Measurements from ENCODE around the gene ELP1.

DNA sequence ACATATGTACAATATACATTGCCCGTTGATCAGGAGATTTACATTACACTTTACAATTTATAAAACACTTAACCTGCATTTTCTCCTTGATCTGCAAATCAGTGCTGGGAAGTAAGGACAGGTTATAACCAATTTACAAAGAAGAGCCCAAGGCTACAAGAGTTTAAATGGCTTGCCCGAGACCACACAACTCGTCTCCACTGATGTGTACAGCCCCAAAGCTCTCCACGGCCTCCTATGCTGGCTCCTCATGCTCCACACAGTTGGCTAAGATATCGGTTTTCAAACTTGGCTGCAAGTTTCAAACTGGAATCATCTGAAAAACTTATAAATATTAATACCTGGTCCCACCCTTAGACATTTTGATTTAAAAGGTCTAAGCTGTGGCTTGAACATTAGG, 88.4 kb downstream of the ELP1 start:
- TF ChIP-seq, protein P1, sequence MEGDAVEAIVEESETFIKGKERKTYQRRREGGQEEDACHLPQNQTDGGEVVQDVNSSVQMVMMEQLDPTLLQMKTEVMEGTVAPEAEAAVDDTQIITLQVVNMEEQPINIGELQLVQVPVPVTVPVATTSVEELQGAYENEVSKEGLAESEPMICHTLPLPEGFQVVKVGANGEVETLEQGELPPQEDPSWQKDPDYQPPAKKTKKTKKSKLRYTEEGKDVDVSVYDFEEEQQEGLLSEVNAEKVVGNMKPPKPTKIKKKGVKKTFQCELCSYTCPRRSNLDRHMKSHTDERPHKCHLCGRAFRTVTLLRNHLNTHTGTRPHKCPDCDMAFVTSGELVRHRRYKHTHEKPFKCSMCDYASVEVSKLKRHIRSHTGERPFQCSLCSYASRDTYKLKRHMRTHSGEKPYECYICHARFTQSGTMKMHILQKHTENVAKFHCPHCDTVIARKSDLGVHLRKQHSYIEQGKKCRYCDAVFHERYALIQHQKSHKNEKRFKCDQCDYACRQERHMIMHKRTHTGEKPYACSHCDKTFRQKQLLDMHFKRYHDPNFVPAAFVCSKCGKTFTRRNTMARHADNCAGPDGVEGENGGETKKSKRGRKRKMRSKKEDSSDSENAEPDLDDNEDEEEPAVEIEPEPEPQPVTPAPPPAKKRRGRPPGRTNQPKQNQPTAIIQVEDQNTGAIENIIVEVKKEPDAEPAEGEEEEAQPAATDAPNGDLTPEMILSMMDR (IDR thresholded peaks at IDR 0.05) = no peak
- TF ChIP-seq, protein P2, sequence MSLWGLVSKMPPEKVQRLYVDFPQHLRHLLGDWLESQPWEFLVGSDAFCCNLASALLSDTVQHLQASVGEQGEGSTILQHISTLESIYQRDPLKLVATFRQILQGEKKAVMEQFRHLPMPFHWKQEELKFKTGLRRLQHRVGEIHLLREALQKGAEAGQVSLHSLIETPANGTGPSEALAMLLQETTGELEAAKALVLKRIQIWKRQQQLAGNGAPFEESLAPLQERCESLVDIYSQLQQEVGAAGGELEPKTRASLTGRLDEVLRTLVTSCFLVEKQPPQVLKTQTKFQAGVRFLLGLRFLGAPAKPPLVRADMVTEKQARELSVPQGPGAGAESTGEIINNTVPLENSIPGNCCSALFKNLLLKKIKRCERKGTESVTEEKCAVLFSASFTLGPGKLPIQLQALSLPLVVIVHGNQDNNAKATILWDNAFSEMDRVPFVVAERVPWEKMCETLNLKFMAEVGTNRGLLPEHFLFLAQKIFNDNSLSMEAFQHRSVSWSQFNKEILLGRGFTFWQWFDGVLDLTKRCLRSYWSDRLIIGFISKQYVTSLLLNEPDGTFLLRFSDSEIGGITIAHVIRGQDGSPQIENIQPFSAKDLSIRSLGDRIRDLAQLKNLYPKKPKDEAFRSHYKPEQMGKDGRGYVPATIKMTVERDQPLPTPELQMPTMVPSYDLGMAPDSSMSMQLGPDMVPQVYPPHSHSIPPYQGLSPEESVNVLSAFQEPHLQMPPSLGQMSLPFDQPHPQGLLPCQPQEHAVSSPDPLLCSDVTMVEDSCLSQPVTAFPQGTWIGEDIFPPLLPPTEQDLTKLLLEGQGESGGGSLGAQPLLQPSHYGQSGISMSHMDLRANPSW (CRISPR knock-in tag; conservative IDR thresholded peaks at IDR 0.05; ENCODE audit: low read depth) = no peak
- TF ChIP-seq KAT7 (CRISPR knock-in tag; IDR thresholded peaks at IDR 0.05; ENCODE audit: borderline replicate concordance) = no peak
- TF ChIP-seq, protein P3, sequence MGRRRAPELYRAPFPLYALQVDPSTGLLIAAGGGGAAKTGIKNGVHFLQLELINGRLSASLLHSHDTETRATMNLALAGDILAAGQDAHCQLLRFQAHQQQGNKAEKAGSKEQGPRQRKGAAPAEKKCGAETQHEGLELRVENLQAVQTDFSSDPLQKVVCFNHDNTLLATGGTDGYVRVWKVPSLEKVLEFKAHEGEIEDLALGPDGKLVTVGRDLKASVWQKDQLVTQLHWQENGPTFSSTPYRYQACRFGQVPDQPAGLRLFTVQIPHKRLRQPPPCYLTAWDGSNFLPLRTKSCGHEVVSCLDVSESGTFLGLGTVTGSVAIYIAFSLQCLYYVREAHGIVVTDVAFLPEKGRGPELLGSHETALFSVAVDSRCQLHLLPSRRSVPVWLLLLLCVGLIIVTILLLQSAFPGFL (CRISPR knock-in tag; IDR thresholded peaks at IDR 0.05; ENCODE audit: borderline replicate concordance) = no peak
- no peak for TF ChIP-seq ELF4 (CRISPR knock-in tag; IDR thresholded peaks at IDR 0.05; ENCODE audit: low read depth)
- no peak for TF ChIP-seq HMGA2 (CRISPR knock-in tag; IDR thresholded peaks at IDR 0.05)

Measured in WTC11 (cell line).